22Rv1 (cell line): ENCODE measurements around the gene SLC6A11.

Experiments
- H3K27ac ChIP-seq: fragments of 450-650 bp; 2 replicates; pipeline ENCODE4 v1.5.1; 2017
- CTCF ChIP-seq: fragments of 450-650 bp; IDR thresholded peaks from 2 replicates; pipeline ENCODE4 v1.5.1; 2017; ENCODE audit warnings: mild to moderate bottlenecking
- ZFX ChIP-seq: fragments of 450-650 bp; IDR thresholded peaks from 2 replicates; pipeline ENCODE4 v1.6.1; 2017; ENCODE audit warnings: antibody characterized with exemption, borderline replicate concordance

Gene SLC6A11

GRCh38 chr3:10774129-10774670 lies 41.8 kb upstream of the SLC6A11 start:
- TF ChIP-seq CTCF, result no peak
- no peak for TF ChIP-seq ZFX
- H3K27ac ChIP-seq, result no peak overlapping the region

DNA sequence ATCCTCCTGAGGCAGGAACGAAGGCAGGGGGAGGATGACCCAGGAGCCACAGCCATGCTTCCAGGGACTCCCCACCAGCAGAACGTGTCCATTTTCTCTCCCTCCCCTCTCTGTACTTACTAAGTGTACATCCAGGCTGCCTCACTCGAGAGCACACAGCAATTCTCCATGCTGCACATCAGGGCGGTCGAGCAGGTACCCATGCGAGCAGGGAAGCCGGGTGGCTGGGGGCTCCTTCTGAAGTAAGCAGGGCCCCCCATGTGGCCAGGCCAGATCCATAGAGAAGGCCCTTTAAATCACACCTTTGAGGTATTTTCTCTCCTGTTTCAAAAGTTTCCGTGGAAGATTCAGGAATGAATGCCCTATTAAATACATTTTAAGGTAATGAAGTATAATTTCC lies 41.2 kb upstream of the SLC6A11 start:
- no peak overlapping the region for H3K27ac ChIP-seq
- no peak for TF ChIP-seq ZFX
- TF ChIP-seq CTCF, result no peak

- H3K27ac ChIP-seq, result no peak overlapping the region
- TF ChIP-seq CTCF, result no peak
- no peak for TF ChIP-seq ZFX
These were observed 40.8 kb upstream of the SLC6A11 start for GRCh38 chr3:10775259-10775658.

- no peak for TF ChIP-seq ZFX
- no peak for TF ChIP-seq CTCF
- H3K27ac ChIP-seq, result no peak overlapping the region
These were observed 40.2 kb upstream of the SLC6A11 start for GRCh38 chr3:10775828-10776227.

DNA sequence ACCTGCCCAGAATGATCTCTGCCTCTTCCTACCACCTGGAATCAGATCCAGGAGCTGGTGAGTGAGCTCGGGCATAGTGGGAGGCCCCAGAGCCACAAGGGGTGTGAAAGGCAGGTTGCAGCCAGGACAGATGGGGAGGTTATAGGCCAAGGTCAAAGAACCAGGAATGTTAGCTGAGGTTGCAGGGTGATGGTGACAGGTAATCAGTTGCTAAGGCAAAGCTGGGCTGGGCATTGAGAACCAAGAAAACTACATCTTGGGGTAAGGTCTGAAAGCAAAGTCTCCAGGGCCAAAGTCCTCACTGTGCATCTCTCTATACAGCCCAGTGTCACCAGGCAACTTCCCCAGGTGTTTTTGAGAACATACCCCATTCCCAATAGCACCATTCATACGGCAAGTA lies 38.4 kb upstream of the SLC6A11 start:
- TF ChIP-seq ZFX, result no peak
- TF ChIP-seq CTCF, result no peak
- H3K27ac ChIP-seq, result no peak overlapping the region

GRCh38 chr3:10778492-10779292 lies 37.3 kb upstream of the SLC6A11 start:
- no peak for TF ChIP-seq CTCF
- H3K27ac ChIP-seq, result no peak overlapping the region

GRCh38 chr3:10779293-10779805 lies 36.7 kb upstream of the SLC6A11 start:
- no peak overlapping the region for H3K27ac ChIP-seq
- TF ChIP-seq ZFX, result no peak
- no peak for TF ChIP-seq CTCF
